Middle frontal gyrus (tissue), 1 donor: ENCODE data around the gene SPATA13.

Experiments
- DNase-seq: peaks from one replicate; pipeline ENCODE4 v3.0.0-alpha.2; 2015; ENCODE audit warnings: low spot score; ENCODE audit errors: extremely low spot score

SPATA13 gene

GRCh38 chr13:24141333-24141910 is 19.1 kb upstream of the SPATA13 start:
- DNase-seq, result no peak

GRCh38 chr13:24142453-24142852 is 18.1 kb upstream of the SPATA13 start:
- no peak for DNase-seq

DNA sequence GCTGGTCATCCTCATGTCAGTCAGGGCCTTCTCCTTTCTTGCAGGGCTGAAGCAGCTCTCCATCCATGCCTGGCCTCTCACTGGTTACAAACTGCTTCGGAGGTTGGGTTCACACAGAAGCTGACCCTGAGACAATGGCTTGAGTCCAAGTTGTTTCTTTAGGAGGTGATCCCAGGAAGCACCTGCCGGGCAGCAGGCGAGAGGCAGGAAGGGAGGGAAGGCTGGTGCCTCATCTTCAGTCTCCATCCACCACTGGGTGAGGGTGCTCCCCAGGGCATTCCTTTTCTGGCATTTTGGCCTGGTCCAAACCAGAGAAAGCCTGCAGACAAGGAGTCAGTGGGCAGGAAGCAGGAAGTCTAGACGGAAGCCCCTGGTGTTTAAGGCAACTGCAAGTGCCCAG is 17.6 kb upstream of the SPATA13 start:
- no peak for DNase-seq

DNA sequence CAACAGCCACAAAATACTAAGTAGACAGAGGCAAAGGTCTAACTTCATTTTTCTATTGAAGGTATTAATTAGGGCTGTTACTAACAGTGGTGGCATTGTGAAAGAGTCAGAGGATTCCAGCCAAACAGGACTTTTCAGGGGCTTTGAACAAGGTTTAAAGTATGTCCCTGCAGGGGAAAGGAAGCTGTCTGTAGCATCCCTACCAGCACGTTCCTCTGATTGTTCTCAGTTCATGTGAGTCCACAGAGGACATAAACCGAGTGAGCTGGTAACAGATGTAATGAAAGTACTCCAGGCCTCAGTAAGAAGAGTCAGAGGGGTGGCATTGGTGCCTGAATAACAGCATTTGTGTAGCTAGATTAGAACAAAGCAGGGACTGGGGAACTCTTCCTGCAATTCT is 15.3 kb upstream of the SPATA13 start:
- DNase-seq, result no peak

DNA sequence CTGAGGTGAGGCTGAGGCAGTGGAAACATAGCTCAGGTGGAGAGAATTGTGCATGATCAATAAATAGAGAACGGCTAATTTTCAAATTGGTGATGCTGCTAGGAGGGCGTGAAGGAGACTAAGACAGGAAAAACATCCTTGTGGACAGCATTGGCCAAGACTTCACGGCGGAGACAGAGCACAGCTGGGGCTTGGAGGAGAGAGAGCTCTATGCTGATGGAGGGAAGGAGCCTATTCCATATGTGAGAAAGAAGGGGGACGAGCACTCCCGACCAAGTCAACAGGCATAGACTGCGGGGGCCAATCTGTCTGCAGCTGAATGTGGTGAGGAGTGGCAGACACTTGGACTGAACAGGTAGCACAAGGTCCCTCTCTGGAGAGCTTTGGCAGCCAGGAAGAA is 14.8 kb upstream of the SPATA13 start:
- no peak for DNase-seq

GRCh38 chr13:24146961-24147569 is 13.5 kb upstream of the SPATA13 start:
- no peak for DNase-seq

GRCh38 chr13:24147570-24147963 is 13.0 kb upstream of the SPATA13 start:
- DNase-seq, result no peak

DNA sequence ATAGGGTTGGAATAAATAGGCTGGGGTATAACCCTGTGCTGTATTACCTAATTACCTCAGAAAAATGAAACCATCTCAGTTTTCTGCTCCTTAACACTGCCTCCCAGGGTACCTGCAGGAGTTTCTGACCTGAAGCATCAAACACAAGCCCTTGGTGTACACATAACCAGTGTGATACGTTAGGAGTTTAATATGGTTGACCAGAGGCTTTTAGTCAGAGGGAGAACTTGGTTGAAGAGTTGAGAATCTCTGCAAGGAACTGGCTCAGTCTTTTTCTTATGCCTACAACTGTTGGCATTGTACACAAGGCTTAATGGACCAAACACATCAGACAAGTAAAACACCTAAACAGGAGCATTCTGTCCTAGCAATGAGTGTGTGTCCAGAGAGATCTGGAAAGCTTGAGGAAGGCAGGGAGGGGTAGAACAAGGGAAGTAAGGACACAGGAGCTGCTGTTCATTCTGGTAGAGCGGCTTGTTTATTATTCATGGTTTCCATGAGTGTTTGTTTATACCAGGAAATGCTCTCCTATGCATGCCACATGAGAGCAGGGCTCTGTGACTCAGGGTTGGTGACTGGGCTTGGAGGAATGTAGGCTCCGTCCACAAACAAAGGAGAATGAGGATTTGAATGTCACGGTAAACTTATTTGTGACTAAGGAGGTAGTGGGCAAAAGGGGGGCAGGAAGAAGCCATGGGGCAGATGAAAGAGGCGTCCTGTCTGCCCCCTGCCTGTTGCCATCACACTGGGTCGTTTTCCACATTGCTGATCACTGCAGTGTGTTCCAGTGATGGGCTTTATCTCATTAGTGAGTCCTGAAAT is 11.9 kb upstream of the SPATA13 start:
- no peak for DNase-seq

- no peak for DNase-seq
Observed at GRCh38 chr13:24149246-24150032, 11.1 kb upstream of the SPATA13 start.

GRCh38 chr13:24150572-24150971 is 9.9 kb upstream of the SPATA13 start:
- DNase-seq, result no peak

DNA sequence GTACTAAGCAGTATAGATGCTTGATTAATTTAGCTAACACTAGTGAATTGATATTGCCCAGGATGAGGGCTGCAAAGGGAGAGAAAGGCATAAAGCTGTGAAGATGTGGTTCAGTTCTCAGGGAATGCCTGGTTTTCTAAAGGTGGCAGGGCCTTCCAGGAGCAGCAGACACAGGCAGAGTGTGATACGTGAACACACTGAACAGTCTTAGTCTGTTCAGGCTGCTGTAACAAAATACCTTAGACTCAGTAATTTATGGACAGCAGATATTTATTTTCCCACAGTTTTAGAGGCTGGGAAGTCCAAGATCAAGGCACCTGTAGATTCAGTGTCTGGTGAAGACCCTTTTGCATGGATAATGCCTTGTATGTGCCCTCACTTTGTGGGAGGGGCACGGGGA is 8.7 kb upstream of the SPATA13 start:
- no peak for DNase-seq

DNA sequence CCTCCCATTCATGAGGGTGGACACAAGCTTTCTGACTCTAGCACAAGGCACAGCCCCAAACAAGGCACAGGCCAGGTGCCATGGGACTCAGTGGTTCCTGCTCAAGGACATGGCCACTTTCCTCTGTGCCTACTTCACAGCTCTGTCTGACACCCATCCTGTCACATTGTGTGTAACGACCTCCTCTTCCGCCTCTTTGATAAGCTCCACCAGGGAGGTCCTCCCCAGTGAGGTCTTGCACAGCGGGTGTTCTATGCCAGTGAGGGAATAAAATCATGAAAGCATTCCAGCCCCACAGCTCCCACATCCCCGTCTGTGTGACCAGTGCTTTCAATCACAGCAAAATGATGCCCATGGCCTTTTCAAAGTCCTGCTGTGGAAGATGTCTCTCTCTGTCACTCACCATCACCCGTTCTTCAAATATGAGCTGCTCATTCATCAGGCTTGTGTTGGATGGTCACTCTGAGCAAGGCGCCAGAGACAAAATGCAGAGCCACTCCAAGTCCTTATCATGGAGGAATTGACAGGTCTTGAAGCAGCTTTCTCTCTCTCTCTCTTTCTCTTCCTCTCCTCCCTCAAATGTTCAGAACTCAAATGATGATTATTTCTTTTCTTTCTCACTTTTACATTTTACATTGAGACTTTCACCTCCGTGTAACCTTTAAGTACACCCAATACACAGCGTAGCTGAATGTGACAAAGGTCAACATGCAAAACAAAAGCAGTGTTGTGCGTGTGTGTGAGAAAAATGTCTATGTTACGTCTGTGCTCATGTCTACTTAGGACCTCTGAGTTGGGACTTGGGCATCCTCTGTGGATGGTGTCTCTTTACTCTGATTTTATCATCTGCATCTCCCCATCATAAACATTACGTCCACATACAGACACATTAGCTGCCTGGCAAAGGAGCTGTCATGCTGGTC is 8.0 kb upstream of the SPATA13 start:
- DNase-seq, result no peak

GRCh38 chr13:24153347-24153746 is 7.2 kb upstream of the SPATA13 start:
- DNase-seq, result no peak

- DNase-seq, result no peak
Observed at GRCh38 chr13:24153979-24154701, 6.4 kb upstream of the SPATA13 start.

GRCh38 chr13:24159357-24159756 is 1.2 kb upstream of the SPATA13 start:
- no peak for DNase-seq

DNA sequence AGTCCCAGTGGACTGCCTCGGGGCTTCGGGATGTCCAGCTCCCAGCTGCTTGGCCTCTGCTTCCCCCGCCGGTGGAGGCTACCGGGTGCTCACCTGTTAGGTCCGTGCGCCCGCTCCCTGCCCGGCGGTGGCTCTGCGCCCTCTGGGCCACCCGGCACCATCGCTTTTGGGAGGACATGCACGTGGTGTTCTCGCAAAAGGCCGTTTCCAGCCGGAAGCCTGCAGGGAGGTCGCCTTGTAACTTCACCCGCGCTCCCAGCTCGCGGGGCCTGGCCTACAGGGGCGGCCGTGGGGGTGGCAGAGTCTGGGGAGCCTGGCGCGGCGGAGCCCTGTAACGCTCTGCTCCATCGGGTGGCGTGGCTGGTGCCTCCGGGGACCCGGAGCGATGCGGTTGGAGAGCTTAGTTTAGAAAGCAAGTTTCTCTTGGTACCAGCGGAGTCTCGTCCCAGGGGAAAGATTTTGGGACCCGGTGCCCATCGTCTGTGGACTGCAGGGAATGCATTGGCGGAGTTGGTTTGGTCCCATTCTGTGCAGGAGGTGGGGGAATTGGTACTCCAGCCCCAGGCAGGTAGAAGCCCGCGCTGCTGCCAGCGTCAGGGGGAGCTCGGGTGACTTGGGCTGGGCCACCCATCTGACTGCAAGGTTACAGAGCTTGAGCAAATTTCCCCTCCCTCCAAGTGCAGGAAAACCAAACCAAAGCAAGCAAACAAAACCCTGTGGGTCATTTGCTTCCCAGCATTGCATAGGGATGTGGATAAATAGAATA is 673 bp downstream of the SPATA13 start:
- no peak for DNase-seq

DNA sequence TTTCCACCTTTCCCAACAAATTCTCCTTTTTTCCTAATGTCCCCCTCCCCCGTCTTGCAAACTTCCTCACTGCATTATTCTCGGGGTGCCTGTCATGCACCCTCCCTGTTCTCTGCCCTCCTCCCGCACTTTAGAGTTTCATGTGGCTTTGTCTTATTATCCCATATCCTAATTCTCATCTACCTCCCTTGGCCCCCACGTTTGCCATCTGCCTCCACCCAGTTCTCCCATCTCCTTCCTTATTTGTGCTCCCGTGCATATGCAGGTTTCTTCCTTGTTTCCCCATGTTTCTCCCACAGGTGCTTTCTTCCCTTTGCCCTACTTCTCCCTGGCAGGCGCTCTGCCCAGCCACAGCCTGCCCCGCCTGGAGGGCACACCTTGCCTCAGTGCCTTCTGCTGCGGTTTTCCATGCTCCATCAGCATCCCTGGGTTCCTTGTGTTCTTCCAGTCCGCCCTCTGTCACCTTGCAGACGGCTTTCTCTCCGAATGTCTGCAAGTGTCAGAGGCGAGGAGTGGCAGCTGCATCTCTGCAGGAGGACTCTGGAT is 1.5 kb downstream of the SPATA13 start:
- DNase-seq, result no peak

DNA sequence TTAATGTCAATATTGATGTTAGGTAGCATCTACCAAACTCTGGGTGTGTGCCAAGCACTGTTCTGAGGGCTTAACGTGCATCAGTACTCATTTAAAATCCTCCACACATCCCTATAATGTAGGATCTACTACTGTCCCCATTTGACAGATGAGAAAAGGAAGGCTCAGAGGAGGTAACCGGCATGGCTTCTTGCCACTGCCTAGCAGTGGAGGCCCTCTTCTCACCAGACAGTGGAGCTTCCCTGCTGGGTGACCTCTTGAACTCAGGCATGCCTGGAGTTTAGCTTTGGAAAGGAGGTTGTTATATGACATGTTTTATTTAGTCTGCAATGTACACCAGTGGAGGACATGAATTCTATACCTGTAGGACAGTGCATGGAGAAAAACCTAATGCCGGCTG is 2.1 kb downstream of the SPATA13 start:
- DNase-seq, result no peak

- DNase-seq, result no peak
Observed at GRCh38 chr13:24165746-24166145, 5.2 kb downstream of the SPATA13 start.
